ENCODE measurements around the gene LIF. TPM values are rescaled to one million over a fixed set of nuclear protein-coding genes. Genes with fewer than 3 reads are reported as not detected.

Gene LIF
- total RNA-seq, 1 experiment from 2014 or later = 35.7 TPM

GRCh38 chr22:30286331-30286730 lies 39.8 kb upstream of the LIF start:
- in situ Hi-C loops (cut with HindIII; ENCODE audit: low pct_unique_long_range_greater_than_20kb, low sequenced_read_pairs) = loop anchor here (10.0 kb wide), 1 partner anchor 98 kb away; the partner anchor contains the start of gene RNF215
- no peak for DNase-seq (ENCODE audit: low read depth)

GRCh38 chr22:30285846-30286200 lies 39.3 kb upstream of the LIF start:
- DNase-seq (ENCODE audit: low read depth) = no peak
- in situ Hi-C loops (cut with HindIII; ENCODE audit: low pct_unique_long_range_greater_than_20kb, low sequenced_read_pairs) = loop anchor here (10.0 kb wide), 1 partner anchor 99 kb away; the partner anchor contains the start of gene RNF215

DNA sequence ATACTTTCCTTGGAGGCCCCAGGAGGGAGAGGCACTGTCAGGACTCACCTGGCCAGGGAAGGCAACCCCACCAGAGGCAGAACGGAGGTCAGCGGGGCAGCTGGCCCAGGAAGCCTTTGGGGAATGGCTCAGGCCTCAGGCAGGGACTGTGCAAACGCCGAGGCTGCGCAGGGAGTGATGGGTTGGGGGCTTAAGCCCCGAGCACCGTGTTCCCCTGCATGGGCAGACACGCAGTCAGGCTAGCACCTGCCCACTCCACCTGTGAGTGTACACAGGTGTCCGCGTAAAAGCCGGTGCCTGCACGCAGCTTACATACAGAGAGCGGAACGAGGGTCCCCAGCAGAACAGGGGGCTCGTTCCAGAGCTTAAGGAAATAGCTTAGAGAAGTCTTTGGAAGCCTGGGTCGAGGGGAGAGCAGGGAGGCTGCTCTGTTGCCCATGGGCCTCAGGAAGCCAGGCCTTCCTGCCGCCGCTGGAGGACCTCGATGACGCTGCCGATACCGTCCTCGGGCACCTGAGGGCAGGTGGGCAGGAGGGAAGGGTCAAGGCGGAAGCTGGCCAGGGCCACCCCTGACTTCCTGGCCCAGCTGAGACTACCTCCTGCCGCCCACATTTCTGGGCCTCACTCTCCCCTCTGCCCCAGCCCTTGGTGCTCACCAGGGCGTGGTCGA lies 38.8 kb upstream of the LIF start:
- no peak for DNase-seq (ENCODE audit: low read depth)
- in situ Hi-C loops (cut with HindIII; ENCODE audit: low pct_unique_long_range_greater_than_20kb, low sequenced_read_pairs) = loop anchor here (10.0 kb wide), 1 partner anchor 99 kb away; the partner anchor contains the start of gene RNF215

- in situ Hi-C loops (cut with HindIII; ENCODE audit: low pct_unique_long_range_greater_than_20kb, low sequenced_read_pairs) = loop anchor here (10.0 kb wide), 1 partner anchor 100 kb away; the partner anchor contains the start of gene RNF215
- no peak for DNase-seq (ENCODE audit: low read depth)
These were observed 38.1 kb upstream of the LIF start for GRCh38 chr22:30284666-30285065.

DNA sequence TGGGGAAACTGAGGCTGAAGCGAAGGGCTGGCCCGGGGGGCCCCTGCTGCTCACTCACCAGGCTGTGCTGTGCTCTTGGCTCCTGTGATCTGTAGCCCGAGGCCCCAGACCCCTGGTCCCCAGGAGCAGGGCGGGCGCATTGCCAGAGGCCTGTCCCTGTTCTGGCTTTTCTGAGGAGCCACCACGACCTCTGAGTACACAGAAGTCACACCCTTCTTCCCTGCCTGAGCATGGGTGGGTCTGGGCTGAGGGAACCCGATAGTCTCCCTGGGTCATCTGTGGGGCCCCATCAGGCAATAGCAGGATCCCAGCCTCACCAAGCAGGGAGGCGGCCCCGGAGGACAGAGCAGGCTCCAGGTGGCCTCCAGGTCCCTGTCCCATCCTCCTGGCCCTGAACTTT lies 37.6 kb upstream of the LIF start:
- DNase-seq (ENCODE audit: low read depth) = no peak
- in situ Hi-C loops (cut with HindIII; ENCODE audit: low pct_unique_long_range_greater_than_20kb, low sequenced_read_pairs) = loop anchor here (10.0 kb wide), 1 partner anchor 101 kb away; the partner anchor contains the start of gene RNF215

DNA sequence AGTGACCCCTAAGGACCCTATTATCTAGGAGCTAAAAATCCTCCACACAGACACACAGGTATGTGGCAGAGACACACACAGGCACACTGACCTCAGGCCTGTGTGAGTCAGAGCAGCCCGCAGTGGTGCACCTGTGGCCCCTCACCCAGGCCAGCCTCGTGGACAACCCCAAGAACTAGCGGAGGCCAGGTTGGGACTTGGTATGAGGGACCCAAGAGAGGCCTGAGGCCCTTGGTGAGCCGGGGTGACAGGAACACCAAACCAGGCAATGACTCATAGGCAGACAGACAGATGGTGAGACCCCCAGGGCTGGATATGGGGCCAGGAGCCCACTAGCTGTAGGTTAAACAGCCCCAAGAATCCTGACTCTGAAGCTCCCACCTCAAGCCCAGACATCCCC lies 36.8 kb upstream of the LIF start:
- in situ Hi-C loops (cut with HindIII; ENCODE audit: low pct_unique_long_range_greater_than_20kb, low sequenced_read_pairs) = loop anchor here (10.0 kb wide), 1 partner anchor 101 kb away; the partner anchor contains the start of gene RNF215
- no peak for DNase-seq (ENCODE audit: low read depth)

DNA sequence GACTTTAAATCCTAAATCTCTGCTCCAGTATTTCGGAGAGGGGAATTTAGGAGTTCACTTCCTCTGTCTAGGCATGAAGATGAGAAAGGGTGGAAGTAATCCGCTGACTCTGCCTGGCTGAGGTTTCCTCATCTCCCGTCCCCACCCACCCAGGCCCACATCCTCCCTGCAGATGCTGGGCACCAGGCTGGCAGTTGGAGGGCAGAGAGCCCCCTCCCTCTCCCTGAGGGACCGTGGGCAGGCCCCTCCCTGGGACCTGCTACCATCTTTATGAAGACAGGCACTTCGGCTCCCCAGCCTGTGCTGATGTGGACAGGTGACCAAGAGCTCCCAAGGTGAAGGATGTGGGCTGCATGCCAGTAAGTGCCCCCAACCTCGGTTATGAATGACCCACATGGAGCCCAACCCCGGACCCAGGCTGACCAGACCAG lies 36.1 kb upstream of the LIF start:
- no peak for DNase-seq (ENCODE audit: low read depth)
- in situ Hi-C loops (cut with HindIII; ENCODE audit: low pct_unique_long_range_greater_than_20kb, low sequenced_read_pairs) = loop anchor here (10.0 kb wide), 1 partner anchor 102 kb away; the partner anchor contains the start of gene RNF215

DNA sequence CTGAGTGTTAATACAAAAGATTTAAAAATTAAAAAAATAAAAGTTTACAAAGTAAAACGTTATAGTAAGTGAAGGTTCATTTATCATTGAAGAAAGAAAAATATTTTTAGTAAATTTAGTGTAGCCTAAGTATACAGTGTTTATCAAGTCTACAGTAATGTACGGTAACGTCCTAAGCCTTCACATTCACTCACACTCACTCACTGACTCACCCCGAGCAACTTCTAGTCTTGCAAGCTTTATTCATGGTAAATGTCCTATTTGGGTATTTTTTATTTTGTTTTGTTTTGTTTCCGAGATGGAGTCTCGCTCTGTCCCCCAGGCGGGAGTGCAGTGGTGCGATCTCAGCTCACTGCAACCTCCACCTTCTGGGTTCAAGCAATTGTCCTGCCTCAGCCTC lies 33.9 kb upstream of the LIF start:
- DNase-seq (ENCODE audit: low read depth) = no peak
- in situ Hi-C loops (cut with HindIII; ENCODE audit: low pct_unique_long_range_greater_than_20kb, low sequenced_read_pairs) = loop anchor here (10.0 kb wide), 1 partner anchor 104 kb away; the partner anchor contains the start of gene RNF215

DNA sequence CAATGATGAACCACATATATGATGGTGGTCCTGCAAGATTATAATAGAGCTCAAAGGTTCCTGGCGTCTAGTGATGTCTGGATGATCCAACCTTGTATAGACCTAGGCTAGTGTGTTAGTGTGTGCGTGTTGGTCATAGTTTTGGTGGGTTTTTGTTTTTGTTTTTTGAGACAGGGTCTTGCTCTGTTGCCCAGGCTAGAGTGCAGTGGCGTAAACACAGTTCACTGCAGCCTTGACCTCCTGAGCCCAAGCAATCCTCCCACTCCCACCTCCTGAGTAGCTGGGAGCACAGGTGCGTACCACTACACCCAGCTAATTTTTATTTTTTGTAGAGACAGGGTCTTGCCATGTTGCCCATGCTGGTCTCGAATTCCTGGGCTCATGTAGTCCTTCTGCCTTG lies 33.4 kb upstream of the LIF start:
- in situ Hi-C loops (cut with HindIII; ENCODE audit: low pct_unique_long_range_greater_than_20kb, low sequenced_read_pairs) = loop anchor here (10.0 kb wide), 1 partner anchor 105 kb away; the partner anchor contains the start of gene RNF215
- DNase-seq (ENCODE audit: low read depth) = no peak

- in situ Hi-C loops (cut with HindIII; ENCODE audit: low pct_unique_long_range_greater_than_20kb, low sequenced_read_pairs) = no loop called here
- DNase-seq (ENCODE audit: low read depth) = no peak
These were observed 32.7 kb upstream of the LIF start for GRCh38 chr22:30279046-30279788.

DNA sequence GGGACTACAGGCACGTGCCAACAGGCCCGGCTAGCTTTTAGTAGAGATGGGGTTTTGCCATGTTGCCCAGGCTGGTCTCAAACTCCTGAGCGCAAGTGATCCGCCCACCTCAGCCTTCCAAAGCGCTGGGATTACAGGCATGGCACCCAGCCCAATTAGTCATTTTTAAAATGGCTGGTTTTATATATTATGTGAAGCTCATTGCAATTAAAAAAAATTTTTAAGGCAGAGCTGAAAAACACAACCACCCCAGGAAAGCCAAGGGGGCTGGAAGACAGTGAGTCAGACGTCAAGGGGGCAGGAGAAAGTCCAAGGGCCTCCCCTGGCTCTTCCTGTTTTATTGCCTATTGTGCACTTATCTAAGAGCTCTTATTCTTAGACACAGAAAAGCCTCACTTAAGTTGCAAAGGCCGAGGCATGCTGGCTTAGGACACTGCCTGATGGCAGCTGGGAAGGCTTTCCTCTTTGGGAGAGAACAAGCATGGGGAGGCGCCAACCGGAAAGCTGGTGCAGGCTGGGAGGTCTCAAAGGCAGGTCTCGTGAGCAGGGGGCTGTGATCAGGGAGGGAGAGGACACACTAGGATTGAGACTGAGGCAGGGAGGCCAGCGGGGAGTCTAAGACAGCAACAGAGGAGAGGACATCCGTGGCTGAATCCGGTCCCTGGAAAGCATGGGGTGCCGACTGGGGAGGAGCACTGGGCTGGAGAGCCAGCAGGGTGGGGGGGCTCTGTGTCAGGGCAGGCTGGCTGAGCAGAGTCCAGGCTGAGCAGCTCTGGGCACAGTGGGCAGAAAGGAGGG lies 31.2 kb upstream of the LIF start:
- in situ Hi-C loops (cut with HindIII; ENCODE audit: low pct_unique_long_range_greater_than_20kb, low sequenced_read_pairs) = no loop called here
- DNase-seq (ENCODE audit: low read depth) = peak; percentile 19

DNA sequence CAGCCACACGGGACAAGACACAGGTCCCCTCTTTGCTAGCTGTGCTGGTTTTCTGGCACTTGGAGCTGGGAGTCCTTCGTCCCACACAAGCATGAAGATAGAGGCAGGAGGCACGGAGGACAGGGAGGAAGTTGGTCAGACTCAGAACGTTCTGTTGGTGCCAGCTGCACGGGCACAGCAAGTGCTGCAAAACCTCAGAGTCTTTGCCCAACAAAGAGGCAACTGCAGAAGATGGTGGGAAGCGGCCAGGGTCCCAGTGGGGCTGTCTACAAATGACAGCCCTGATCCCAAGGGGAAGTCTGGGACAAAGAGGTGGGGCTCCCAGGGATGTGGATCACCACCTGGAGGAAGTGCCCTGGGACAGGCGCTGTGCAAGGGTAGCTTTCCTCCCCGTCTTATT lies 29.5 kb upstream of the LIF start:
- in situ Hi-C loops (cut with HindIII; ENCODE audit: low pct_unique_long_range_greater_than_20kb, low sequenced_read_pairs) = no loop called here
- no peak for DNase-seq (ENCODE audit: low read depth)

DNA sequence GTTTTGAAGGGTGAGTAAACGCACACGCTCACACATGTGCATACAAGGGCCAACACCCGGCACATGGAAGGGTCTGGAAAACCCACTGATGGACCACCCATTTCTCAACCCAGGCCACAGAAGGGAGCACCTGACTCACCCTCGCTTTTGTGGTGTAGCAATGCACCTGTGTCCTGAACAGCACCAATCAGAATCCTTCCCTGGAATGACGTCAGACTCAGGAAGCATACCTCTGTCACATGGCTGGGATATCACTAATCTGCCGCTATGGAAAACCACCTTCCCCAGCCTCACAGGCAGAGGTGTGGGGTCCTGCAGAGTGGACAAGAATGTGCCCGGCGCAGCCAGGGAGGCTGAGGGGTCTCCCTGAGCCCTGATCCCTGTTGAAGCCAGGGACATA lies 29.1 kb upstream of the LIF start:
- DNase-seq (ENCODE audit: low read depth) = no peak
- in situ Hi-C loops (cut with HindIII; ENCODE audit: low pct_unique_long_range_greater_than_20kb, low sequenced_read_pairs) = no loop called here

DNA sequence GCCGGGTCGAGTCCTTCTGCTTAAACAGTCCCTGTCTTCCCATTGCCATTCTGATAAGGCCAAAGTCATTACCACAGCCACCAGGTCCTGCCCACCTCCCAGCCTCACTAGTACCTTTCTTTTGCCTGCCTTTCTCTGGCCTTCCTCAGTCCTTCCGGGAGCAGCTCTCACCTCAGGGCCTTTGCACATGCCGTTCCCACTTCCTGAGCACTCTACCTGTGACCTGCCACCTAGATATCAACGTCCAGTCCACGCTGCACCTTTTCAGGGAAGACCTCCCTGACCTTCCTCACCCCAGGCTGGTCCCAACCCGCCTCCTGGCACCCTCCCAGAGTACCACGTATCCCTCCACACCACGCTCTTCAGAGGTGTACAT lies 27.9 kb upstream of the LIF start:
- no peak for DNase-seq (ENCODE audit: low read depth)
- in situ Hi-C loops (cut with HindIII; ENCODE audit: low pct_unique_long_range_greater_than_20kb, low sequenced_read_pairs) = no loop called here

DNA sequence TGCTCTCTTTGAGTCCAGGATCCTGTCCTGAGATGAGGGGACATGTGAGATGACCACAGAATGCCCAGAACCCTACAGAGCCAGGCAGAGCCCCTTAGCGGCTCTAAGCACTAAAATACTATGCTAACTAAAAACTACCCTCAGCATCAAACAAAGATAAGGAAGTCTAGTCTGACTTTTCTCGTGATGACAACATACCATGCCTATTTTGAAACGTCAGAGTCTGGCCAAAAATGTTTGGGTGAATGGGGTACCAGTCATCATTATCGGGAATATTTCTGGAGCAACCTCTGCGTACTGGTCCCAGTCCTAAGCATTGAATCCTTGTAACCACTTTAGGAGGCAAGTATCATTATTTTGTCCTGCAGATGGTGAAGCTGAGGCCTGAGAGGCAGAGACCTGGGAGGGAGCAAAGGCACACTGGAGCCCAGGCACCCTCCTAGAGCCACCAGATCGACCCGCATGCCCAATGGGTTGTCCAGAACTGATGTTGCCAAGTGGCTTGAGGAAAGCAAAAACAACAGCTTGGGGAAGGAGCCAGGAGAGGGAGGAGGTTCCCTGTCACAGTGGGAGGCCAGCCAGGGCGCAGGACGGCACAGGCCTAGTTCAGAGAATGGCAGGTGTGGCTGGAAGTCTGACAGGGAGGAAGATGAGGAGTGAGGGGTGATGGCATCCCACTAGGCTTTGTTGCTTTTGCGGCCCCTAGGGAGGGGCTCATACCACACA lies 27.3 kb upstream of the LIF start:
- no peak for DNase-seq (ENCODE audit: low read depth)
- in situ Hi-C loops (cut with HindIII; ENCODE audit: low pct_unique_long_range_greater_than_20kb, low sequenced_read_pairs) = no loop called here

GRCh38 chr22:30272781-30273601 lies 26.4 kb upstream of the LIF start:
- no peak for DNase-seq (ENCODE audit: low read depth)
- in situ Hi-C loops (cut with HindIII; ENCODE audit: low pct_unique_long_range_greater_than_20kb, low sequenced_read_pairs) = no loop called here

DNA sequence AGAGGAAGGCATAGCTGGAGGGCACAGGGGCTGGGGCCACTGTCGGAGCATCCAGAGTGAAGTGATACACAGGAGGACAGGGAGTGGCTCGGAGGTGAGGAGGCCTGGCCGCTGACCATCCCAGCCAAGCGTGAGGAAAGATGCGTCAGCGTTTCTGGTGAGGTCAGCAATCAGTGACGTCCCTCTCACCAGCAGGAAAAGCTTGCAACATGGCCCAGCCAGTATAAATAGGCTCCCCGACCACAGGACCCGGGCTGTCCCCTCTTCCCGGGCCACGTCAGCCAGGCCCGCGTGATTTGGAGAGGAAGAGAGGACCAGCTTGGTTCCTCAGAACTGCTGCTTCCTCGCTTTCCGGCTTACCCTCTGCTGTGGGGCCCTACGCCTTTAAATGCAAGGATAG lies 24.3 kb upstream of the LIF start:
- in situ Hi-C loops (cut with HindIII; ENCODE audit: low pct_unique_long_range_greater_than_20kb, low sequenced_read_pairs) = no loop called here
- peak; percentile 73 for DNase-seq (ENCODE audit: low read depth)

Data from Caki2 (cell line).